Measurements from ENCODE around the gene HMG20A.

The HMG20A gene

GRCh38 chr15:77420610-77421369 lies at the start of gene HMG20A:
HMG20A (plus strand) TSS chr15:77420888; CDS start chr15:77458408, 37,520 bp downstream.
- CTCF ChIA-PET = interaction anchor here (0.7 to 0.9 kb wide), 2 partner anchors 76 to 778 kb away, joined by 3 to 4 read pairs; no protein-coding TSS in a partner anchor
- peak; percentile 70 for DNase-seq (ENCODE audit: extremely low spot score)
- no peak for TF ChIP-seq FOXK2 (IDR thresholded peaks at IDR 0.05)
- peak; percentile 82 for TF ChIP-seq ELF4 (IDR thresholded peaks at IDR 0.05)
- TF ChIP-seq BHLHE40 (IDR thresholded peaks at IDR 0.05; ENCODE audit: borderline replicate concordance) = no peak
- 0 out of 2 replicates have a peak, but pooled peaks have one; percentile 34 for TF ChIP-seq FOXM1 (IDR thresholded peaks at IDR 0.05; ENCODE audit: borderline replicate concordance)
- TF ChIP-seq LEF1 (IDR thresholded peaks at IDR 0.05; ENCODE audit: borderline replicate concordance) = no peak
- TF ChIP-seq FOXA1 (IDR thresholded peaks at IDR 0.05) = no peak
- peak; percentile 92 for TF ChIP-seq L3MBTL2 (conservative IDR thresholded peaks at IDR 0.05)
- TF ChIP-seq NFRKB (IDR thresholded peaks at IDR 0.05) = 0 out of 2 replicates have a peak, but pooled peaks have one; percentile 37
- TF ChIP-seq, protein P1, sequence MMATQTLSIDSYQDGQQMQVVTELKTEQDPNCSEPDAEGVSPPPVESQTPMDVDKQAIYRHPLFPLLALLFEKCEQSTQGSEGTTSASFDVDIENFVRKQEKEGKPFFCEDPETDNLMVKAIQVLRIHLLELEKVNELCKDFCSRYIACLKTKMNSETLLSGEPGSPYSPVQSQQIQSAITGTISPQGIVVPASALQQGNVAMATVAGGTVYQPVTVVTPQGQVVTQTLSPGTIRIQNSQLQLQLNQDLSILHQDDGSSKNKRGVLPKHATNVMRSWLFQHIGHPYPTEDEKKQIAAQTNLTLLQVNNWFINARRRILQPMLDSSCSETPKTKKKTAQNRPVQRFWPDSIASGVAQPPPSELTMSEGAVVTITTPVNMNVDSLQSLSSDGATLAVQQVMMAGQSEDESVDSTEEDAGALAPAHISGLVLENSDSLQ (IDR thresholded peaks at IDR 0.05) = no peak
- TF ChIP-seq CTBP1 (IDR thresholded peaks at IDR 0.05; ENCODE audit: borderline replicate concordance) = peak; percentile 68; the same call in 1 of the 2 replicates
- no peak for TF ChIP-seq SP1 (IDR thresholded peaks at IDR 0.05)
- TF ChIP-seq SUZ12 (IDR thresholded peaks at IDR 0.05) = peak; percentile 72
- TF ChIP-seq ZNF384 (IDR thresholded peaks at IDR 0.05) = peak; percentile 74
- peak; percentile 96 for TF ChIP-seq TARDBP (IDR thresholded peaks at IDR 0.05)
- TF ChIP-seq ARNT (IDR thresholded peaks at IDR 0.05) = no peak
- TF ChIP-seq HDGF (IDR thresholded peaks at IDR 0.05; ENCODE audit: borderline replicate concordance) = no peak
- POLR2A ChIA-PET = interaction anchor here (0.5 to 1.0 kb wide), 5 partner anchors 10 to 87 kb away, joined by 3 read pairs; no protein-coding TSS in a partner anchor

DNA sequence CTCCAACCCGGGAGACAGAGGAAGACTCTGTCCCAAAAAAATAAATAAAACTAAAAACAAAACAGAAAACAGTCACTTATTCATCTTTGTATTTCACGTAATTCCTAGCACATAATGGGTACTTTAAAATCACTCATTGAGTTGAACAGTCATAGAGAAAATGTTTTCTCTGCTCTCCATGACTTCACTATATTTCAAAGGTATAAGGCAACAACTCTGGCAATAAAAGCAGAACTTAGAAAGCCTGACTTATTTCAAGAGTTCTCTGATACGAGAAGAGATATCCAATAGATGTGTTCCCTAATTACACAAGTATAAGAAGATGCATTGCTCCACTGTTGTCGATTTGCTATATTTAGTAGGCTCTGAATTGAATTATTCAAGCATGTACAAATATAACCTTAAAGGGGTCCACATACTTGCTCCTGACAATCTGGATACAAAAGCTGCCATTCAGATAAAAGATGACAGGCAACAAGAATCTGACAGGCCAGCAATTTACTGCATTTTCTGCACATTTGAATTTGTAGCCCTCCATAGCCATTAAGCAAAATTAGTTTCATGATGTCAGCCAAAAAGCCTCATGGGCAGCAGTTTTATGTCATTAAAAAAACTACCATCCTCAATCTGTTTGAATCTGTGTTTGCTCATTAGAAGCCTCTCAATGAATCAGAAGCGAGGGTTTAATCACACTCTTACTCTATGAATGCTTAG lies 48.7 kb upstream of the HMG20A start:
- ChIA-PET CTCF (no interaction called here), POLR2A (no interaction called here)
- no peak for DNase-seq (ENCODE audit: extremely low spot score)
- no peak for TF ChIP-seq BHLHE40 (IDR thresholded peaks at IDR 0.05; ENCODE audit: borderline replicate concordance)
- no peak for TF ChIP-seq ARNT (IDR thresholded peaks at IDR 0.05)
- no peak for TF ChIP-seq HDGF (IDR thresholded peaks at IDR 0.05; ENCODE audit: borderline replicate concordance)
- no peak for TF ChIP-seq FOXK2 (IDR thresholded peaks at IDR 0.05)
- no peak for TF ChIP-seq NFRKB (IDR thresholded peaks at IDR 0.05)
- TF ChIP-seq CTBP1 (IDR thresholded peaks at IDR 0.05; ENCODE audit: borderline replicate concordance) = no peak
- no peak for TF ChIP-seq L3MBTL2 (conservative IDR thresholded peaks at IDR 0.05)
- no peak for TF ChIP-seq FOXA1 (IDR thresholded peaks at IDR 0.05)
- TF ChIP-seq ZNF384 (IDR thresholded peaks at IDR 0.05) = no peak
- TF ChIP-seq, protein P1 (IDR thresholded peaks at IDR 0.05) = no peak
- no peak for TF ChIP-seq TARDBP (IDR thresholded peaks at IDR 0.05)
- TF ChIP-seq SP1 (IDR thresholded peaks at IDR 0.05) = no peak
- TF ChIP-seq SUZ12 (IDR thresholded peaks at IDR 0.05) = no peak

GRCh38 chr15:77373441-77373840 lies 47.2 kb upstream of the HMG20A start:
- no peak for TF ChIP-seq BHLHE40 (IDR thresholded peaks at IDR 0.05; ENCODE audit: borderline replicate concordance)
- no peak for TF ChIP-seq SUZ12 (IDR thresholded peaks at IDR 0.05)
- no peak for TF ChIP-seq TARDBP (IDR thresholded peaks at IDR 0.05)
- no peak for TF ChIP-seq ELF4 (IDR thresholded peaks at IDR 0.05)
- TF ChIP-seq, protein P1 (IDR thresholded peaks at IDR 0.05) = no peak
- no peak for TF ChIP-seq SP1 (IDR thresholded peaks at IDR 0.05)
- ChIA-PET CTCF (no interaction called here), POLR2A (no interaction called here)
- DNase-seq (ENCODE audit: extremely low spot score) = no peak

- DNase-seq (ENCODE audit: extremely low spot score) = no peak
- POLR2A ChIA-PET = no interaction called here
- CTCF ChIA-PET = no interaction called here
- no peak for TF ChIP-seq FOXM1 (IDR thresholded peaks at IDR 0.05; ENCODE audit: borderline replicate concordance)
- no peak for TF ChIP-seq SUZ12 (IDR thresholded peaks at IDR 0.05)
- no peak for TF ChIP-seq FOXK2 (IDR thresholded peaks at IDR 0.05)
- no peak for TF ChIP-seq ELF4 (IDR thresholded peaks at IDR 0.05)
- TF ChIP-seq BHLHE40 (IDR thresholded peaks at IDR 0.05; ENCODE audit: borderline replicate concordance) = no peak
- no peak for TF ChIP-seq NFRKB (IDR thresholded peaks at IDR 0.05)
- no peak for TF ChIP-seq HDGF (IDR thresholded peaks at IDR 0.05; ENCODE audit: borderline replicate concordance)
- TF ChIP-seq, protein P1 (IDR thresholded peaks at IDR 0.05) = no peak
- no peak for TF ChIP-seq ZNF384 (IDR thresholded peaks at IDR 0.05)
- no peak for TF ChIP-seq L3MBTL2 (conservative IDR thresholded peaks at IDR 0.05)
- no peak for TF ChIP-seq FOXA1 (IDR thresholded peaks at IDR 0.05)
These were observed 45.6 kb upstream of the HMG20A start for GRCh38 chr15:77375133-77375532.

DNA sequence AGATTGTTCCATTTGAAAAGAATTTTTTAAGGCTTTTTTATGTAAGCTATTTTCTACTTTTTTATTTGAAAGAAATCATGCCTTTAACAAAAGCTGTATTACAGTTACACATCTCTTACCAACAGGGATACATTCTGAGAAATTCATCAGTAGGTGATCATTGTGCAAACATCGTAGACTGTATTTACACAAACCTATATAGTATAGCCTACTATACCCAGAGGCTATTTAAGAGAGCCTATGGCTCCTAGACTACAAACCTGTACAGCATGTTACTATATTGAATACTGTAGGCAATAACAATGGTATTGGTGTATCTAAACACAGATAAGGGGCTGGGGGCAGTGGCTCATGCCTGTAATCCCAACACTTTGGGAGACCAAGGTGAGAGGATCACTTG lies 43.9 kb upstream of the HMG20A start:
- TF ChIP-seq FOXM1 (IDR thresholded peaks at IDR 0.05; ENCODE audit: borderline replicate concordance) = no peak
- TF ChIP-seq TARDBP (IDR thresholded peaks at IDR 0.05) = no peak
- no peak for TF ChIP-seq FOXA1 (IDR thresholded peaks at IDR 0.05)
- TF ChIP-seq ARNT (IDR thresholded peaks at IDR 0.05) = no peak
- no peak for TF ChIP-seq FOXK2 (IDR thresholded peaks at IDR 0.05)
- no peak for TF ChIP-seq CTBP1 (IDR thresholded peaks at IDR 0.05; ENCODE audit: borderline replicate concordance)
- TF ChIP-seq ELF4 (IDR thresholded peaks at IDR 0.05) = no peak
- TF ChIP-seq L3MBTL2 (conservative IDR thresholded peaks at IDR 0.05) = no peak
- TF ChIP-seq, protein P1 (IDR thresholded peaks at IDR 0.05) = no peak
- TF ChIP-seq HDGF (IDR thresholded peaks at IDR 0.05; ENCODE audit: borderline replicate concordance) = no peak
- TF ChIP-seq NFRKB (IDR thresholded peaks at IDR 0.05) = no peak
- no peak for TF ChIP-seq SUZ12 (IDR thresholded peaks at IDR 0.05)
- TF ChIP-seq SP1 (IDR thresholded peaks at IDR 0.05) = no peak
- TF ChIP-seq BHLHE40 (IDR thresholded peaks at IDR 0.05; ENCODE audit: borderline replicate concordance) = no peak
- no peak for TF ChIP-seq ZNF384 (IDR thresholded peaks at IDR 0.05)
- CTCF ChIA-PET = no interaction called here
- POLR2A ChIA-PET = no interaction called here
- DNase-seq (ENCODE audit: extremely low spot score) = no peak

Data from HEK293T (cell line).